GM12872 (cell line): ENCODE data around the gene RIMBP2.

Experiments
- TF ChIP-seq, protein P1 (sequence below): IDR thresholded peaks from 3 replicates; pipeline ENCODE4 v1.5.1; 2011; ENCODE audit warnings: low read depth, mild to moderate bottlenecking, low read length, moderate library complexity; ENCODE audit not compliant: insufficient read depth

The RIMBP2 gene

DNA sequence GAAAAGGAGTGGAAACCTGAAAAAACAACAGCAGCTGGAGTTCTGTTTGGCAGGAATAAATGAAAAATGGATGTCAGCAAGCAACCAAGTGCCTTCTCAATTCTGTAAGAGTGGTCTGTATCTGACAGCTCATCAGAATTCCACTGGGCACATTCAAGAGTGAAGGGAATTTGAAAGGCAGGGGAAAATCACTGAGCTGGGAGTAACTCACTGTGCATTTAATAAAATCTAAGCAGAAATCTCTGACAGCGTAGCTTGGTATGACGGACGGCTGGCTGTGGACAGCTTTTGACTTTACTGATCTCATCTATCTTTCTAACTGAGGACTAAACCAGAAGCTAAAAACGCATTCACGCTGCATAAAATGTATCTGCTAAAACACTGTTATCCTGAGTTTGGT, 153.4 kb downstream of the RIMBP2 start:
- TF ChIP-seq, protein P1, sequence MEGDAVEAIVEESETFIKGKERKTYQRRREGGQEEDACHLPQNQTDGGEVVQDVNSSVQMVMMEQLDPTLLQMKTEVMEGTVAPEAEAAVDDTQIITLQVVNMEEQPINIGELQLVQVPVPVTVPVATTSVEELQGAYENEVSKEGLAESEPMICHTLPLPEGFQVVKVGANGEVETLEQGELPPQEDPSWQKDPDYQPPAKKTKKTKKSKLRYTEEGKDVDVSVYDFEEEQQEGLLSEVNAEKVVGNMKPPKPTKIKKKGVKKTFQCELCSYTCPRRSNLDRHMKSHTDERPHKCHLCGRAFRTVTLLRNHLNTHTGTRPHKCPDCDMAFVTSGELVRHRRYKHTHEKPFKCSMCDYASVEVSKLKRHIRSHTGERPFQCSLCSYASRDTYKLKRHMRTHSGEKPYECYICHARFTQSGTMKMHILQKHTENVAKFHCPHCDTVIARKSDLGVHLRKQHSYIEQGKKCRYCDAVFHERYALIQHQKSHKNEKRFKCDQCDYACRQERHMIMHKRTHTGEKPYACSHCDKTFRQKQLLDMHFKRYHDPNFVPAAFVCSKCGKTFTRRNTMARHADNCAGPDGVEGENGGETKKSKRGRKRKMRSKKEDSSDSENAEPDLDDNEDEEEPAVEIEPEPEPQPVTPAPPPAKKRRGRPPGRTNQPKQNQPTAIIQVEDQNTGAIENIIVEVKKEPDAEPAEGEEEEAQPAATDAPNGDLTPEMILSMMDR = no peak

DNA sequence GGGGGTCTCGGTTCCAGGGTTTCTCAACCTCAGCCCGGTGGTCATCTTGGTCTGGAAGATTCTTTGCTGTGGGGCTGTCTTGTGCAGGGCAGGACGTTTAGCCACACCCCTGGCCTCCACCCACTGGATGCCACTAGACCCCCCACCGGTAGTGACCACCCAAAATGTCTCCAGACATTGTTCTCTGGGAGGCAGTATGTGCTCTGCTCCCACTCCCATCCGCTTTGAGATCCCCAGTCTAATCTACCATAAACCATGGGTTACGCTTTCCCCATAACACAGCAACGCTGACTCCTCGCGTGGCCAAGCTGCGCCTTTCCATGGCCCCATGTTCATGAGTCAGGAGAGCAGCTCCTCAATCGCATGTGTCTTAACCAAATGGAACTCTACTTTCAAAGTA, 155.8 kb downstream of the RIMBP2 start:
- TF ChIP-seq, protein P1 = no peak

DNA sequence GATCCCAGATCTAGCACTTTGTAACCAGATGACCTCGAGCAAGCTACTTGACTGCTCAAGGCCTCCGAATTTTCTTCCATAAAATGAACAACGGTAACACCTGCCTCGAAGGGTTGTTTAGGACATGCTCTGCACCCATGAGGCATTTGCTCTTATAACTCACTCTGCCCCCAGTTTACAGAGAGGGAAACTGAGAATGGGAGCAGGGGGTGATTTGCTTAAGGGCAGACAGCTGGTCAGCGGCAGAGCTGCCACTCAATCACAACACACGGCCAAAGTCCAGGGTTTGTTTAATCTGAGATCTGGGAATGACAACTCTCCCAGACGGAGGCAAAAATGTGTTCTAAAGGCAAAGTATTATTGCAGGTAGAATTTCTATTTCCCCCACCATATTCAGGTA, 156.3 kb downstream of the RIMBP2 start:
- TF ChIP-seq, protein P1 = no peak

DNA sequence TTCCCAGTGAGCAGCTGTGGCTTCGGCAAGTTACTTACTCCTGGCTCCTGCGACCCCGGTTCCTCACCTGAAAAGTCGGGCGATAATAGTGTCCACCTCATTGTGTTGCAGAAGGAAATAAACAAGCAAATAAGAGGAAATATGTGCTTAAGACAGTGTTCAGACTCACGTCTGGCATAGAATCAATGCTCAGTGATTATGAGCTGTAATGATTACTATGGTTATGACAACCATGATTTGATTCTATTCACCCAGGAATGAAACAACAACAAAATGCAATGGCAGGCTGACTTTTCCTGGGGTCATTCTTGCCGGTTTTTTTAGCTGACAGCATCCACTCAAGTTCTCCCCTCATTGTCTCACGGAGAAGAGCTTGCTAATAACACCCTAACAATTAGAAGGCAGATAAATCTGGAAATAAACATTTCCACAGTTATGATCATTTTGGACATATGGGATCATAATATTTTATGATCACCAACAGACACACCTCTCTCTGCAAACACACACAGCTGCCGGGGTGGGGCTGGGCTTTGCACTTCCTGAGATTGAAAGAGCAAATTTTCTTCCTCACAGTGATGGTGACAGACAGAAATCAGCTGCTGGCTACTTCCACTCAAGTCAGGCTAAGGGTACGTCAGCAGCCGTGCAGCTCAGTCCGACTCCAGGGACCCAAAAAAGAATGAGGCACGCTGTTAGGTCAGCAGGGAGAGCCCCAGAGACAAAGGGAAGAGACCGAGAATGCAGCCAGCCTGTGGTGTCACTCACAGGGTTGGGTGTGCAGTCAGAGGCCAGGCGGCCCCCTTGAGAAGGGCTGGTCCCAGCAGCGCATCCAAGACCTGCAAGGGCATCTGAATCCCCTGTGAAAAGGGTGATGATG, 158.0 kb downstream of the RIMBP2 start:
- TF ChIP-seq, protein P1 = no peak

DNA sequence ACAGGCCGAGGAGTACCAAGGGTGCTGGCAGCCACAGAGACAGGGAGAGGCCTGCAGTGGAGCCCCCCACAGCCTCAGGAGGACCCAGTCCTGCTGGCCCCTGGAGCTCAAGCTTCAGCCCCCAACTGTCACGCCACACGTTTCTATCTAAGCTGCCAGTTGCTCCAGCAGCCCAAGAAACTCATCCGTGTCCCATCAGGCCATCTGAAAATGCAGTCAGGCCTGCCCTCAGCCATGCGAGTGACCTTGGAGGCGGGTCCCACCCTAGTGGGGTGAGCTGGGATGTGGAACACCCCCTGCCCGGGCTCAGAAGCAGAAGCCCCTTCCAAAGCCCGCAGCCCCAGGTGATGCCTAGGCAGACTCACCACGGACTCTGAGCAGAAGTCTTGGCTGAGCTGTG, 158.9 kb downstream of the RIMBP2 start:
- TF ChIP-seq, protein P1 = no peak

DNA sequence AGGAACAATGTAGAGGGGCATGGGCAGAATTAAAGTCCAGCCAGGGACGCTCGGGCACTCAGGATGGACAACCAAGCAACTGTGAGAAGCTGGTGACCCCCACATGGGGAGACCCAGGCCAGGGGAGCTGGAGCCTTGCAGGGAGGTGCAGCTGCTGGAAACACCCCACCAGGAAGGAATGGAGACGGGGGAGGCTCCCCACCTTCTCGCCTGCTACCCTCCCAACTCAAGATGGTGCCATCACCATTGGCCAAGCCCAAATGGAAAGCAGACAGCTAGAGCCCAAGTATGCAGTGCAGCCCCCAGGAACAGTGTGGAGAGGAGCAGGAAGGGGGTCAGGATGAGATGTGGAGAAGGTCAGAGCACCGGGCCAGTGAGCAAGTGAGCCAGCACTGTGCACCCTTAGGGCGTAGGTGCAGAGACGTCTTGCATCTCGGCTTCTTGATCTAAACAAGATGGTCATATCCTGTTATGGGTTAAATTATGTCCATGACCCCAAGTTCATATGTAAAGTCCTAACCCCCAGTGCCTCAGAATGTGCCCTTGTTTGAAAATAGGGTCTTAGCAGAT, 159.5 kb downstream of the RIMBP2 start:
- TF ChIP-seq, protein P1 = no peak

DNA sequence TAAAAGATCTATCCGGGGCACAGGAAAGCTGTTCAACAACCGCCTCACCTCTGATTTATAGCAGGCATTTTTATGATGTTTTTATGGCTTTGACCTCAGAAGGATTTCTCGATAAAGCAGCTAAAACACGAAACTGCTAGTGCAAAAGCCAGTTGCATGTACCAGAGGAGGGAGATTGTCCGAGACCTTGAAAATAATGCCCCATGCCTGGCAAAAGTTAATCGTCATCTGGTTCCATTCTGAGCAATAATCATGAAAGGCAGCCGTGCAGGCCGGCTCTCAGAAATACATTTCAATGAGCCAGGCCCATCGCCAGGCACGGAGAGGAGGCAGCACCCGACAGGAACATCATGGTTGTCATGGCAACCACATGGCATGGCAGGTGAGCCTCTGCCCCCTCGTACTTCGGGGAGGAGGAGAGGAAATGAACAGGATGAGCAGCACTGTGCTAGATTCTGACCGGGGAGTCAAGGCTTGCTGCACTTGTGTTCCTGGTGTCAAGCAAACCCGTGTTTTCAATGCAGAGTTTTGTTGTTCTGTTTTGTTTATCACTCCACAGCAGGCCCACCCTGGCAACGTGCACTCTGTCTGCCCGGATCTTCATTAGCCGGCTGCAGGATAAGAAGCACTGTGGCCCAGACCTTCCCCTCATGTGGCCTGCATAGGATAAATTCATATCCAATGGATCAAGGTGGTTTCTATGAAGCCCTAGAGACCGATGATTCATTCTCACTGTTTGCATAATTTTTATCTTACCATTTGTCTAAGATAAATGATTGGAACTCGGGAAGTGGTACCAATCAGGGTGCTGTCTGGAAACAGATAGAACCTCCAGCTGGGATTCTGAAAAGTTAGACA, 160.2 kb downstream of the RIMBP2 start:
- TF ChIP-seq, protein P1 = no peak
